GM18951 (cell line): ENCODE measurements around the gene CYP4F8.

Experiments
- POLR2A ChIP-seq: IDR thresholded peaks from 4 replicates; pipeline ENCODE4 v1.6.1; 2011; ENCODE audit warnings: mild to moderate bottlenecking; ENCODE audit not compliant: insufficient read length, insufficient read depth; ENCODE audit errors: extremely low read depth
- in situ Hi-C: fragments of 300-500 bp; cut with MboI; formaldehyde crosslinking; loops from one replicate; pipeline ENCODE4 v1.12.0; 2022; ENCODE audit warnings: low sequenced_read_pairs, mixed read lengths, inconsistent platforms; ENCODE audit not compliant: unreplicated experiment

Gene CYP4F8

DNA sequence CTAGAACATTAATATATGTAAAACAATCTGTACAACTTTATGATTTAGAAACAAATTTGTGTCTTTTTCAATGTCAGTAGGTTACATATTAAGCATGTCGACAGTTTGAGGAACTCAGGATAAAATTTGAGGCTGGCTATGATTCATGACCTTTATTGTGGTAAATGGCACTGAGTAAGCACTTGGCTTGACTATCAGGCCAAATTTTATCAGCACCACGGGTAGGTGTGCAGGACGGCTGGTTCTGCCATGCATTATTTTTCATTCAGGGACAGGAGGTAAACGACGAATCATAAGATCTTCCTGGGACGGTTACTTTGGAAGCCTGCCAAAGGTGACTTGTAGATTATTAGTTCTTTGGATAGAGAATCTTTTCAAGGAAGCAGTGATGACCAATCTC lies 19.9 kb upstream of the CYP4F8 start:
- in situ Hi-C loops: no loop called here
- TF ChIP-seq POLR2A: no peak

DNA sequence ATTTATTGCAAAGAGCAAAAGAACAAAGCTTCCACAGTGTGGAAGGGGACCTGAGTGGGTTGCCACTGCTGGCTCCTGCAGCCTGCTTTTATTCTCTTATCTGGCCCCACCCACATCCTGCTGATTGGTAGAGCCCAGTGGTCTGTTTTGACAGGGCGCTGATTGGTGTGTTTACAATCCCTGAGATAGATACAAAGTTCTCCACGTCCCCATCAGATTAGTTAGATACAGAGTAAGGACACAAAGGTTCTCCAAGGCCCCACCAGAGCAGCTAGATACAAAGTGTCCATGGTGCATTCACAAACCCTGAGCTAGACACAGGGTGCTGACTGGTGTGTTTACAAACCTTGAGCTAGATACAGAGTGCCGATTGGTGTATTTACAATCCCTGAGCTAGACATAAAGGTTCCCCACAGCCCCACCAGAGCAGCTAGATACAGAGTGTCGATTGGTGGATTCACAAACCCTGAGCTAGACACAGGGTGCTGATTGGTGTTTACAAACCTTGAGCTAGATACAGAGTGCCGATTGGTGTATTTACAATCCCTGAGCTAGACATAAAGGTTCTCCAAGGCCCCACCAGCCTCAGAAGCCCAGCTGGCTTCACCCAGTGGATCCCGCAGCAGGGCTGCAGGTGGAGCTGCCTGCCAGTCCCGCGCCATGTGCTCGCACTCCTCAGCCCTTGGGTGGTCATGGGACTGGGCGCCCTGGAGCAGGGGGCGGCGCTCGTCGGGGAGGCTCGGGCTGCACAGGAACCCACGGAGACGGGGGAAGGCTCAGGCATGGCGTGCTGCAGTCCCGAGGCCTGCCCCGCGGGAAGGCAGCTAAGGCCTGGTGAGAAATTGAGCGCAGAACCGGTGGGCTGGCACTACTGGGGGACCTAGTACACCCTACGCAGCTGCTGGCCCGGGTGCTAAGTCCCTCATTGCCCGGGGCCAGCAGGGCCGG lies 6.8 kb upstream of the CYP4F8 start:
- in situ Hi-C loops: loop anchor here (25.0 kb wide), 1 partner anchor 579 kb away; the partner anchor contains the start of genes AP1M1 and FAM32A

DNA sequence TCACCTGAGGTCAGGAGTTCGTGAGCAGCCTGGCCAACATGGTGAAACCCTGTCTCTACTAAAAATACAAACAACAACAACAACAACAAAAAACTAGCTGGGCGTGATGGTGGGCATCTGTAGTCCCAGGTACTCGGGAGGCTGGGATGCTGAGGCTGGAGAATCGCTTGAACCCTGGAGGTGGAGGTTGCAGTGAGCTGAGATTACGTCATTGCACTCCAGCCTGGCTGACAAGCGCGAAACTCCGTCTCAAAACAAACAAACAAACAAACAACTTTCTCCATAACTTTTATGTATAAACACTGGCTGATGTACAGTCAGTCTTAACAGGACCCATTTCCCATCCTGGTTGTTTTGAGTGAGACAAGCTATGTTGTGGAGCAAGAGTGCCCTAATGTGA lies 5.8 kb upstream of the CYP4F8 start:
- in situ Hi-C loops: loop anchor here (25.0 kb wide), 1 partner anchor 578 kb away; the partner anchor contains the start of genes AP1M1 and FAM32A
- no peak for TF ChIP-seq POLR2A

GRCh38 chr19:15612342-15612741 lies 2.7 kb upstream of the CYP4F8 start:
- TF ChIP-seq POLR2A: no peak
- in situ Hi-C loops: loop anchor here (25.0 kb wide), 1 partner anchor 575 kb away; the partner anchor contains the start of genes AP1M1 and FAM32A

- in situ Hi-C loops: loop anchor here (25.0 kb wide), 1 partner anchor 574 kb away; the partner anchor contains the start of genes AP1M1 and FAM32A
- no peak for TF ChIP-seq POLR2A
Observed at GRCh38 chr19:15613338-15613737, 1.7 kb upstream of the CYP4F8 start.

GRCh38 chr19:15615526-15615925 lies 508 bp downstream of the CYP4F8 start:
- no peak for TF ChIP-seq POLR2A
- in situ Hi-C loops: loop anchor here (25.0 kb wide), 1 partner anchor 572 kb away; the partner anchor contains the start of genes AP1M1 and FAM32A

DNA sequence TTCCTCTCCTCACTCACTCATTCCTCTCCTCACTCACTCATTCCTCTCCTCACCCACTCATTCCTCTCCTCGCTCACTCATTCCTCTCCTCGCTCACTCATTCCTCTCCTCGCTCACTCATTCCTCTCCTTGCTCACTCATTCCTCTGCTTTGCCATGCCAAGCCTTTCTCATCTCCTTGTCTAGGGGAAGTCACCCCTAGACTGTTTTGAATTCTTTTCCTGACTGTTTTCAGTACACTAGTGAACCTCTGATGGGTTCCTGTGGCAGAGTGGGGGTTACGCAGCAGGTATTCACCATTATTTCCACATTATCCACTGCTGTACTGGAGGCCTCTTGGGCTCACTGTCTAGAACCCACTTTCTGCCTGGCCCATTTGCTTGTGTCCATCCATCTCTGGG lies 1.2 kb downstream of the CYP4F8 start:
- no peak for TF ChIP-seq POLR2A
- in situ Hi-C loops: loop anchor here (25.0 kb wide), 1 partner anchor 571 kb away; the partner anchor contains the start of genes AP1M1 and FAM32A

GRCh38 chr19:15616627-15617270 lies 1.7 kb downstream of the CYP4F8 start:
- in situ Hi-C loops: loop anchor here (25.0 kb wide), 1 partner anchor 571 kb away; the partner anchor contains the start of genes AP1M1 and FAM32A
- no peak for TF ChIP-seq POLR2A

GRCh38 chr19:15618321-15618720 lies 3.3 kb downstream of the CYP4F8 start:
- in situ Hi-C loops: loop anchor here (25.0 kb wide), 1 partner anchor 569 kb away; the partner anchor contains the start of genes AP1M1 and FAM32A
- no peak for TF ChIP-seq POLR2A

DNA sequence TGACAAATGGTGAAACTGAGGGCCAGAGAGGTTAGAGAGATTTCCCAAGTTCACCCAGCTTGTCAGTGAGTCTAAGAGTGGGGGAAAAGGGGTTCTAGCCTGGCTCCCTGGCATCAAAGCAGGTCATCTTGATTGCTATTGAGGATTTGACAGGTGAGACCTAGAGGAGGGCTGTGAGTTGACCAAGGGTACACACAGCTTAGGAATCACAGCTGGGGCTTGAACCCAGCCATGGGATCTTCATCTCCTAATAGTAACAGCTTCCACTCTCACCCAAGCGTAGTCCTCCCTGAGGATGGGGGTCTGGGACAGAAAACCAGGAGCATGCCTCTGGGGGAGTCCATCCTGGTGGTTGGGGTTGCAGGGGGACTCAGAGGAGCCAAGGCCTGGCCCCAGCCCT lies 6.8 kb downstream of the CYP4F8 start:
- in situ Hi-C loops: loop anchor here (25.0 kb wide), 1 partner anchor 566 kb away; the partner anchor contains the start of genes AP1M1 and FAM32A
- no peak for TF ChIP-seq POLR2A

GRCh38 chr19:15622991-15623390 lies 8.0 kb downstream of the CYP4F8 start:
- in situ Hi-C loops: loop anchor here (25.0 kb wide), 1 partner anchor 564 kb away; the partner anchor contains the start of genes AP1M1 and FAM32A

DNA sequence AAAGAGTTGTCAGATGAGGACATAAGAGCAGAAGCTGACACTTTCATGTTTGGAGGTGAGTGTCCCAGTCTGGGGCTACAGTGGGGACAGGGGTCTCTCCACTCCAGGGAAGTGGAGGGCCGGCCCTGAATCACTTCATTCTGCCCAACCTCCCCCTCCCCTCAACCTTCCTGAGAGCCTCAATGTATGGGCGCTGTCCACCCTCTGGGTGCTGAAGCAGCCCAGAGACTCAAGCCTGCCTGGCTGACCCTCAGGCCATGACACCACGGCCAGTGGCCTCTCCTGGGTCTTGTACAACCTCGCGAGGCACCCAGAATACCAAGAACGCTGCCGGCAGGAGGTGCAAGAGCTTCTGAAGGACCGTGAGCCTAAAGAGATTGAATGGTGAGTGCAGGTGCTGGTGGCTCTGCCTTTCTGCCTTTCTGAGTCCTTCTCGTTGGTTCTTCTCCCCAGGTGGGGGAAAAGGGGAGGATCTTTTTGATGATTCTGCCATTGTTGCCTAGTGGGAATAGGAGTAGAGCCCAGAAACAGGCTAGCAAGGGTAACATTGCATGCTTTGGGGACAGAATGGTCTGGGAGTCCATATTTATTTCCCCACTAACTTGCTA lies 8.8 kb downstream of the CYP4F8 start:
- TF ChIP-seq POLR2A: no peak
- in situ Hi-C loops: loop anchor here (25.0 kb wide), 1 partner anchor 563 kb away; the partner anchor contains the start of genes AP1M1 and FAM32A

More at GRCh38 chr19:15622991-15623390, 8.0 kb downstream of the CYP4F8 start:
- TF ChIP-seq POLR2A: no peak
